Mesenchymal stem cell (in vitro differentiated cells and primary cell): Measurements from ENCODE around the gene SERPINB13.
A peak's percentile ranks its signal among the peaks of the same experiment; 100 is the strongest.

Source experiments
- DNase-seq: peaks from one replicate; pipeline ENCODE4 v3.0.0-alpha.2; 2013
- H2AFZ ChIP-seq: one replicate; pipeline ENCODE4 v1.6.1; 2013; ENCODE audit warnings: low read depth, mild to moderate bottlenecking, control low read depth, inconsistent platforms, low read length, moderate library complexity
- H2AK5ac ChIP-seq: 2 replicates; pipeline ENCODE4 v1.6.1; 2013; ENCODE audit warnings: low read length, moderate library complexity, mild to moderate bottlenecking, inconsistent platforms; ENCODE audit not compliant: severe bottlenecking
- H2BK120ac ChIP-seq: one replicate; pipeline ENCODE4 v1.6.1; 2013; ENCODE audit warnings: low read depth, mild to moderate bottlenecking, inconsistent platforms, low read length, moderate library complexity
- H2BK12ac ChIP-seq, 2 experiments: one replicate each; pipeline ENCODE4 v1.6.1; 2013; ENCODE audit warnings: inconsistent platforms in 2 of 2, low read length in 2 of 2, mild to moderate bottlenecking in 2 of 2, moderate library complexity in 2 of 2, control low read depth in 1 of 2
- H2BK15ac ChIP-seq: one replicate; pipeline ENCODE4 v1.6.1; 2013; ENCODE audit warnings: mild to moderate bottlenecking, low read depth, inconsistent platforms; ENCODE audit not compliant: poor library complexity, severe bottlenecking
- H2BK5ac ChIP-seq: 2 replicates; pipeline ENCODE4 v1.6.1; 2013; ENCODE audit warnings: low read depth, mild to moderate bottlenecking, low read length, control low read depth, inconsistent platforms; ENCODE audit not compliant: poor library complexity, severe bottlenecking
- H3K14ac ChIP-seq, 2 experiments: one replicate each; pipeline ENCODE4 v1.6.1; 2013; ENCODE audit warnings: inconsistent platforms in 2 of 2, low read length in 2 of 2, control low read depth in 1 of 2, mild to moderate bottlenecking in 1 of 2, moderate library complexity in 1 of 2
- H3K18ac ChIP-seq, 2 experiments: one replicate each; pipeline ENCODE4 v1.6.1; 2013; ENCODE audit warnings: inconsistent platforms in 2 of 2, low read length in 2 of 2, control low read depth in 1 of 2, low read depth in 1 of 2, mild to moderate bottlenecking in 1 of 2
- H3K23ac ChIP-seq, 2 experiments: one replicate each; pipeline ENCODE4 v1.6.1; 2013; ENCODE audit warnings: inconsistent platforms in 2 of 2, low read length in 2 of 2, mild to moderate bottlenecking in 2 of 2, moderate library complexity in 2 of 2, control low read depth in 1 of 2
- H3K27ac ChIP-seq: 2 replicates; pipeline ENCODE4 v1.5.1; 2013; ENCODE audit warnings: mild to moderate bottlenecking, moderate library complexity, low read length, control low read depth, inconsistent platforms; ENCODE audit not compliant: poor library complexity, severe bottlenecking
- H3K27me3 ChIP-seq, 2 experiments: 2 replicates each; pipeline versions ENCODE4 v1.6.1 to v1.7.0; 2013; ENCODE audit warnings: low read length in 2 of 2, mild to moderate bottlenecking in 2 of 2, moderate library complexity in 2 of 2, control low read depth in 1 of 2, inconsistent platforms in 1 of 2; ENCODE audit not compliant: control insufficient read depth in 1 of 2, insufficient read depth in 1 of 2
- H3K36me3 ChIP-seq, 2 experiments: 2 replicates each; pipeline versions ENCODE4 v1.6.1 to v1.7.0; 2013; ENCODE audit warnings: low read length in 2 of 2, control low read depth in 1 of 2, inconsistent platforms in 1 of 2, low read depth in 1 of 2, mild to moderate bottlenecking in 1 of 2; ENCODE audit not compliant: insufficient read depth in 2 of 2, control insufficient read depth in 1 of 2
- H3K4ac ChIP-seq, 2 experiments: one replicate each; pipeline ENCODE4 v1.6.1; 2013; ENCODE audit warnings: inconsistent platforms in 2 of 2, low read length in 2 of 2, mild to moderate bottlenecking in 2 of 2, moderate library complexity in 2 of 2, control low read depth in 1 of 2, low read depth in 1 of 2
- H3K4me1 ChIP-seq: 2 replicates; pipeline ENCODE4 v1.6.1; 2013; ENCODE audit warnings: low read depth, low read length, control low read depth; ENCODE audit not compliant: control insufficient read depth, insufficient read depth
- H3K4me2 ChIP-seq: 2 replicates; pipeline ENCODE4 v1.6.1; 2013; ENCODE audit warnings: low read length, mild to moderate bottlenecking, inconsistent platforms; ENCODE audit not compliant: poor library complexity, severe bottlenecking
- H3K4me3 ChIP-seq, 2 experiments: 2 replicates each; pipeline versions ENCODE4 v1.5.1 to v1.7.0; 2013; ENCODE audit warnings: low read length in 2 of 2, mild to moderate bottlenecking in 2 of 2, control low read depth in 1 of 2, low read depth in 1 of 2; ENCODE audit not compliant: insufficient read depth in 1 of 2
- H3K79me1 ChIP-seq: replicated peaks from 2 replicates; pipeline ENCODE4 v1.6.1; 2013; ENCODE audit warnings: mild to moderate bottlenecking, control low read depth, low read length, inconsistent platforms; ENCODE audit not compliant: poor library complexity, severe bottlenecking
- H3K9ac ChIP-seq: 2 replicates; pipeline ENCODE4 v1.7.0; 2013; ENCODE audit warnings: mild to moderate bottlenecking, low read length, moderate library complexity
- H3K9me3 ChIP-seq: 2 replicates; pipeline ENCODE4 v1.7.0; 2013; ENCODE audit warnings: mild to moderate bottlenecking, low read length; ENCODE audit not compliant: control insufficient read depth
- H4K8ac ChIP-seq: one replicate; pipeline ENCODE4 v1.6.1; 2013; ENCODE audit warnings: inconsistent platforms, mild to moderate bottlenecking, low read length, moderate library complexity
- H4K91ac ChIP-seq: one replicate; pipeline ENCODE4 v1.6.1; 2013; ENCODE audit warnings: mild to moderate bottlenecking, low read length, inconsistent platforms
- WGBS: methylation state at CpG from one replicate; pipeline ENCODE4 v1.1.7; 2013; ENCODE audit warnings: mixed read lengths; 5-methylcytosine and 5-hydroxymethylcytosine counted together

SERPINB13 gene

GRCh38 chr18:63545000-63545399 is 42.1 kb upstream of the SERPINB13 start:
- H2BK120ac ChIP-seq, result no peak overlapping the region
- H4K91ac ChIP-seq, result no peak overlapping the region
- no peak overlapping the region for H3K14ac ChIP-seq
- no peak overlapping the region for H2BK12ac ChIP-seq
- H3K4me1 ChIP-seq, result no peaks in the 10 kb centered on the region
- no peak overlapping the region for H2BK15ac ChIP-seq
- H3K9me3 ChIP-seq, result no peaks in the 10 kb centered on the region
- no peaks in the 10 kb centered on the region for H3K27me3 ChIP-seq
- H3K9ac ChIP-seq, result no peak overlapping the region
- no peak overlapping the region for H3K4me2 ChIP-seq
- no peaks in the 10 kb centered on the region for H3K36me3 ChIP-seq
- H2AFZ ChIP-seq, result no peak overlapping the region
- H3K18ac ChIP-seq, result no peak overlapping the region
- H2BK5ac ChIP-seq, result no peak overlapping the region
- no peak overlapping the region for H3K27ac ChIP-seq
- H3K79me1 ChIP-seq, result no peaks in the 10 kb centered on the region
- H3K4ac ChIP-seq, result no peak overlapping the region
- no peak overlapping the region for H3K23ac ChIP-seq
- no peak for DNase-seq
- no peak overlapping the region for H2AK5ac ChIP-seq
- H4K8ac ChIP-seq, result no peak overlapping the region
- WGBS, result no CpG with 5 or more reads among the region's 3 CpGs
- no peak overlapping the region for H3K4me3 ChIP-seq

DNA sequence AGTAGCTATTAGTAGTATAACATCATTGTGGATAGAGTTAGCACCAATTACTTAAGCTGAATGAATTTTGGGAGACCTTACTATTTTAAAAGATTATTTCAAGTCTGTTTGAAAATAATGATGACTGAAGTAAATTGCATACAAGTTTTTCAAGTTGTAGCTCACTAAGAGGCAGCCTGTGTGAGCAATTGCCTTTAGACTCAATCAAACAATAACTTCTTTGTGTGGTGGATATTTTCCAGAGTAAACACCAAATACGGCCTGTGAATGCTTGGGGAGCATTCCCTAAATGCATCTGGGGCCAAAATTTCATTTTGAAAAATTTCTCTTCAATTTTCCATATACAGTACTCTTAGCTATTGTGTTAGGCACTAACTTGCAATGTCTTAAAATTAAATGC is 37.1 kb upstream of the SERPINB13 start:
- Histone ChIP-seq H2AFZ (no peak overlapping the region), H3K36me3 (no peaks in the 10 kb centered on the region), H4K8ac (no peak overlapping the region), H3K4me2 (no peak overlapping the region), H2BK12ac (no peak overlapping the region), H3K79me1 (no peaks in the 10 kb centered on the region), H3K4me1 (no peaks in the 10 kb centered on the region), H2BK5ac (no peak overlapping the region), H3K14ac (no peak overlapping the region), H3K23ac (no peak overlapping the region), H2AK5ac (no peak overlapping the region), H3K27me3 (peaks cover 0 to 3% of the 10 kb centered on the region in 2 experiments), H2BK120ac (no peak overlapping the region), H3K9ac (no peak overlapping the region), H3K4ac (no peak overlapping the region), H3K9me3 (no peaks in the 10 kb centered on the region), H2BK15ac (no peak overlapping the region), H3K27ac (no peak overlapping the region), H3K4me3 (no peak overlapping the region), H3K18ac (no peak overlapping the region), H4K91ac (no peak overlapping the region)
- DNase-seq, result no peak
- WGBS, result no CpG with 5 or more reads among the region's 1 CpG

DNA sequence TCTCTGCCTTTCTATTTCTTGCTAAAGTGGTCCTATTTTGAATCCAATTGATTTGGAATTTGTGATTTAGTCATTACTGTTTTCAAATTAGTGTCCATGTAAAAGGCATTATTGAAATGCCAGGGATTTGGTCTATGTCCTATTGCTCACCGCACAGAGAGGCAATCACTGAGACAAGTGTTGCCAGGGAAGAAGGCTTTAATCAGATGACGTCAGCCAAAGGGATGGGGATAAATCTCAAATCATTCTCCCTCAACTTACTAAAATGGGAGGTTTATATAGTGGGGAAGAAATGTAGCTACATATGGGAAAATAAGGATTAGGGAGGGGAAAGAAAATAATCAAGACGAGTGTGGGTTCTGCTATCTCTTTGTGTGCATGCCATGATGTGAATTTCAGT is 35.4 kb upstream of the SERPINB13 start:
- no peak overlapping the region for H3K4me2 ChIP-seq
- 84% methylated on average over 2 of the region's 3 CpGs for WGBS
- peaks cover 0 to 3% of the 10 kb centered on the region in 2 experiments for H3K27me3 ChIP-seq
- no peak overlapping the region for H2AK5ac ChIP-seq
- no peak overlapping the region for H3K27ac ChIP-seq
- H2AFZ ChIP-seq, result no peak overlapping the region
- no peak overlapping the region for H3K9ac ChIP-seq
- H2BK15ac ChIP-seq, result no peak overlapping the region
- no peak overlapping the region for H3K14ac ChIP-seq
- no peaks in the 10 kb centered on the region for H3K36me3 ChIP-seq
- H4K91ac ChIP-seq, result no peak overlapping the region
- no peak overlapping the region for H3K18ac ChIP-seq
- H3K79me1 ChIP-seq, result no peaks in the 10 kb centered on the region
- H3K4me1 ChIP-seq, result no peaks in the 10 kb centered on the region
- H3K4me3 ChIP-seq, result no peak overlapping the region
- H2BK120ac ChIP-seq, result no peak overlapping the region
- no peaks in the 10 kb centered on the region for H3K9me3 ChIP-seq
- H3K4ac ChIP-seq, result no peak overlapping the region
- no peak overlapping the region for H2BK5ac ChIP-seq
- H2BK12ac ChIP-seq, result no peak overlapping the region
- H4K8ac ChIP-seq, result no peak overlapping the region
- no peak for DNase-seq
- no peak overlapping the region for H3K23ac ChIP-seq

DNA sequence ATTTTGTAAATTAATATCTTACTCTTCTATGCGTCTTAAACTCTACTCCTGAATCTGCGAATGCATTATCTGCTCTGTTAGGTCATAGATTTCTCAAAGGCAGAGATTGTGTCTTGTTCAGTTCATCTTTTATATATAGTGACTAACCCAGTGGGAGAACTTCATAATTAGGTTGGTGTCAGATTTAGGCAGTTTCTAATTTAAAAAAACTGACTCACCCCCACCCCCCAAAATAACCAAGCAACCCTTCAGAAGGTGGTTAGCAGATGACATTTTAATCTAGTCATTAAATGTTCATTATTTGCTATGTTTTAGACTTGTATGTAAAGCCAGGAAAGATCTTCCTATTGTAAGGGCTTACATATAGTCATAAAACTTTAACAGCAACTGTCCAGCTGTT is 34.6 kb upstream of the SERPINB13 start:
- Histone ChIP-seq H2BK15ac (no peak overlapping the region), H3K4me2 (no peak overlapping the region), H3K27ac (no peak overlapping the region), H3K14ac (no peak overlapping the region), H4K8ac (no peak overlapping the region), H2BK120ac (no peak overlapping the region), H3K4me3 (peak overlapping the region in 1 of 2 experiments; percentile 10), H3K4ac (no peak overlapping the region), H2BK12ac (no peak overlapping the region), H3K9ac (peak overlapping the region; percentile 48), H3K4me1 (no peaks in the 10 kb centered on the region), H2AK5ac (no peak overlapping the region), H2BK5ac (no peak overlapping the region), H3K27me3 (peaks cover 0 to 3% of the 10 kb centered on the region in 2 experiments), H3K79me1 (no peaks in the 10 kb centered on the region), H4K91ac (no peak overlapping the region), H3K23ac (no peak overlapping the region), H2AFZ (no peak overlapping the region), H3K18ac (no peak overlapping the region), H3K9me3 (no peaks in the 10 kb centered on the region), H3K36me3 (no peaks in the 10 kb centered on the region)
- 100% methylated on average over 1 of the region's 2 CpGs for WGBS
- no peak for DNase-seq
